NOMO-1 treated with dmso at 0.1 percent for 144 hours (cell line): ENCODE results near the gene SLC12A5.

ENCODE experiments used
- DNase-seq: peaks from one replicate; lab custom pipeline; 2025; ENCODE audit not compliant: unreplicated experiment; lab: John Stamatoyannopoulos, UW

The SLC12A5 gene

DNA sequence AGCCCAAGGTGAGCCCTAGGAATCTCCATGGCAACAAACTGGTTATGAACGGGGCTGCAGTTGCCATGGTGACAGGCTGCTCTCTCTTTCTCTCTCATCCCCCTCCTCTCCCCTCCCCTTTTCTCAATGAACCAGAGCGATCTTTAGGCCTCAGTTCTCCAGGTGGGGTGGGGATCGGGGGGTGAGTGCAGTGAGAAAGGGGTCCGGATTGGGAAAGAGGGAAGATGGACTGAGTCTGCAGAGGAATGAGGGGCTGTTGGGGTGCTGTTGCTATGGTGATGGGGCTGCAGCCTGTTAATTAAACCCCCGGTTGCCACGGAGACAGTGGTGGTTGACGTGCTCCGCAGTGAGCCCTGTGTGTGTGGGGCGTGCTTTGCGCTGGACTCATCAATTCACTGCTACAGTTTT is 3.6 kb upstream of the SLC12A5 start:
- no peak for DNase-seq

DNA sequence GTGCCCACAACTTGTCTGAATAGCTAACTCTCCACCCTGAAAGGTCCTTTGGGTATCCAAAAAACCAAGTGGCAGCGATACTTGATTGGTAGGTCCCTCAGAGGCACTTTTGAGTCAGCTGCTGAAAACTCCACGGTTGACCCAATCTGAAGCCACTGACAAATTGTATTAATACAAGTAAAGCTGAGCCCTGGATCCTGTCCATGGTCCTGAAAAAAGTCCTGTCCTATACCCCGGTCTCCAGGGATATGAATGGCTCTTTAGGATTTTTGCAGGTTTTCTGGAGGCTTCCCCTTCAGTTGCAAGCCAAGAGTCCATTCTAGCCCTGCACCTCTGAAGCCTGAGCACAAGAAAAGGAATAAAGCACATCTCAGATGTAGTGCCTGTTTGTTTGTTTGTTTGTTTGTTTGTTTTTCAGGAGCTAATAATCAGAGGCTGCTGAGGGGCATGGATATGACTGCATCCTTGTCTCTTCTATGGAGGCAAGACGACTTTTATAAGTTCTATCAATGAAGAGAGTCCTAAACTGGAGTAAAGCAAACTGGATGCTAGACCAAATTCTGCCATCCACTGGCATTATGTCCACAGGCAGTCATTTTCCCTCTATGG is 1.7 kb upstream of the SLC12A5 start:
- peak; percentile 5 for DNase-seq

DNA sequence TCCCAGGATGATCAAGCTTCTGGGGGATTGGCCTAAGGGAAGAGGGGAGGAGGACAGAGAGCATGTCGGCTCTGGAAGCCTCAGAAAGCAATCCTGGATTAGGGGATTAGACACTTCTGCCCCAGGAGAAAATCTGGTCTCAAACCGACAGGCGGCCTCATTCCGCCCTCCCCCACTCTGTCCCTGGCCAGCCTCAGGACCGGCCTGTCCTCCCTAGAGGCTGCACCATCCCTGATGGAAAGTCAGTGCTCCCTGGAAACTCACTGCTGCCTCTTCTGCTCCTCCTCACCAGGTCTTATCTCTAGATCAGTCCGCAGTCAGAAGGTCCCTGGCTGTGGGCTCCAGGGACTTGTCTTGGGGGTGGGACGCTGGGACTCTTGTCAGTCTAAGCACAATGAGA is 905 bp upstream of the SLC12A5 start:
- no peak for DNase-seq

DNA sequence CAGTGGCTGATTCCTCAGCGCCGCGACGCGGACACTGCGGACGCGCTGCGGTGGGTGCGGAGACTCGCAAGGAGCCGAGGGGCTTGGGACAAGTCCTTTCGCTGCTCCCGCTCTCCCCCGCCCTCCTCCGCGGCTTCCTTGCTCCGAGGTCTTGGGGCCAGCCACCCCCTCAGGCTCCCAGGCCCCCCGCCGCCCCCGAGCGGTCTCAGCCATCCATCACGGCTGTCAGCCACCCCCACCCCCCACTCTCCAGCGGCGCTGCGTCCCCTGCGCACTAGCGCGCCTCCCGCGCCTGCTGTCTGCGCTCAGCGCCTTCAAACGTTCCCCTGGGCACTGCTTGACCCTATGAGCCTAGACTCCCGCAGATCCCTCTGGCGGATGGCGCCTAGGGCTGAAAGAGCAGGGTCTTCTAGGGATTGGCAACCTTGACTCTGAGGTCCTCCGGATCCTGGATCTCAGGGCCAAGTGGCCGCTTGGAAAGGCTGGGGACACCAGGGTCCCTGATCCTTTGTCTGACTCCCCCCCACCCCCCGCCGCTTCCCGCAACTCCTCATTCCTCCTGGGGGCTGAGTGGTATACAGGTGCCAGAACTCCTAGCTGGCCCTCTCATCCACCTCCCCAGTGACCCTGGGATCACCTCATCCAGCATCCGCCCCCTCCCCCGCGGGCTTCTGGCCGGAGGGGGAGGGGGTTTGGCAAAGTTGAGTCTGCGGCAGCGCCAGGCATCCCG is 1.4 kb downstream of the SLC12A5 start:
- no peak for DNase-seq

DNA sequence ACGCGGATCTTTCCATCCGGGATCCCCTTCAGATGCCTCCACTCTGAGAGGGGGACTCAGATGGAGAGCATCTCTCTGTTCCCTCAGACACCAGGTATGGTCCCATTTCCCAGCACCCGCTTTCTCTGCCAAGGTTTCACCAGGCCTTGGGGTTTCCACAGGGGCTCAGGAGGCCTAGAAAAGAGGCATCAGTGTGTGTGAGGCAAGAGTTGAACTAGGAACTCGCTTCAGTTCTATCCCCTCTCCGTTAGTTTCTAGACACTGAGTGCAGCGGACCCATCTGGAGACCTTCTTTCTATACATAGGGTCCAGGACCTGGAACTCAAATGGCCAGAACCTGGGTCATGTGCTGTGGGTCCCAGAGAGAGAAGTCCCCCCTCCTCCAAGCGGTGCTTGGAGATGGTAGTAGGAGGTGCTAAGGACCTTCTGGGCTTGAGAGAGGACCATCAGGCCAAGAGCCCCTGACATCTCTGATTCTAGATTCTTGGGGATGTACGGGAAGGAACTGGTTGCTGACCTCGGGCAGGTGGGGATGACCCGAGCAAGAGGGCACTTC is 2.1 kb downstream of the SLC12A5 start:
- no peak for DNase-seq

DNA sequence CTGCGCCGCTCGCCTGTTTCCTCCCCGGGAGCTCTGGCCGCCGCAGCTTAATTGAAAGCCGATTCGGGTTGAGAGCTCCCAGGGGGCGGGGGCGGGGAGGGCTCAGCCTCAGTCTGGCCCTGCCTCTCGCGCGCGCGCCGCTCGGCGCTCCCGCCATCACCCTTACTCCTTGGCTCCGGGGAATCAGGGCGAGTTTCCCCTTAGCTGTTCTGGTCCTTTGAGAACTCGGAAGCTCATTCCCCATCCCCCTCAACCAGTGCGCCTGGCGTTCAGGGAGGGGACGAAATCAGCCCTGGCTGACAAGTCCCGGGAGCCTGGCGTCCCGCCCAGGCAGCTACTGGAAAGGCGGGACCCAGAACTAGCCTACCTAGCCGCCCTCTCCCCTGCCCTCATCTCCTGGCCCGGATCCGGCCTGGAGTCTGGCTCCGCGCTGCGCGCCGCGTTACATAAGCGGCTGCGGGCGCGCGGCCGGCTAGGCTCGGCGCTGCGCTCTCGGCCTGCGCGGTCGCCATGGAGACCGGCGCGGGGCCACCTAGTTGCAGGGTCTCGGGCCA is 2.8 kb downstream of the SLC12A5 start:
- DNase-seq: no peak

DNA sequence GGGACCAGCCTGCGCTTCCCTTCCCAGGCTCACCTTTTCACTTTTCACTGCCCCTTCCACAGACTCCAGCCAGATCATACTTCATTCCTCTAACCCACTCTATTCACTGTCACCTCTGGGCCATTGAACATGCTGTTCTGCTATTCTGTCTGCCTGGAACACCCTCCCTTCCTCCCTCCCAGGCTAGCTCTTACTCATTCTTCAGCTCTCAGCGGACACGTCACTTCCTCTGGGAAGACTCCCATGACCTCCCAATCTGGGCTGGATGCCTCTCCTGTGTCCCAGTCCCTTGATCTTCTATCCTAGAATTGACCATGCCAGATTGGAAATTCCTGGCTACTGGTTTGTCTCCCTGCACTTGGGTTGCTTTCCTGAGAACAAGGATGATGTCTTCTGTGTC is 5.0 kb downstream of the SLC12A5 start:
- DNase-seq: no peak

DNA sequence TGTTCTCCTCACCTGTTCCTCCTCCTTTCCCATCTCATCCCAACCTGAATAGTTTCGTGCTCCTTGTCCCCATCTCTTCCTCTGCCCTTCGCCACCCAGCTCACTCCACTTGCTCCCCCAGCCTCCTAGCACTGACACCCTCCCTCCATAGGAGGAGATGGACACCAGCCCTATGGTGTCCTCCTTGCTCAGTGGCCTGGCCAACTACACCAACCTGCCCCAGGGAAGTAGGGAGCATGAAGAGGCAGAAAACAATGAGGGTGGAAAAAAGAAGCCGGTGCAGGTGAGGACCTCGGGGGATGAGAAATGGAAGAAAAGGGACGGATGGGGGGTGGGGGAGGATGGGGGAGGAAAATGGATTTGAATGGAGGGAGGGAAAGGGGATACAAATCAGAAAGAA is 6.2 kb downstream of the SLC12A5 start:
- no peak for DNase-seq

DNA sequence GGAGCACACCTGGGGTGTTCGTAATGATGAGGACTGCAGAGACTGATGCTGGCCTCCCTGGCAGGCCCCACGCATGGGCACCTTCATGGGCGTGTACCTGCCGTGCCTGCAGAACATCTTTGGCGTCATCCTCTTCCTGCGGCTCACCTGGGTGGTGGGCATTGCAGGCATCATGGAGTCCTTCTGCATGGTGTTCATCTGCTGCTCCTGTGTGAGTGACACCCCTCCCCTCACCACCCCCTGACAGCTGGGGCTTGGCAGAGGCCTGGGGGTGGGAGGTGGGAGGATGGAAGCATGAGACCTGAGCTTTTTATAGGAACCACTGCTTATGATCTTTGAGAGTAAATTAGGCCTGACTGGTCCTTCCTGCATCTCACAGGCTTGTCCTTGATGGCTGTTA is 6.7 kb downstream of the SLC12A5 start:
- no peak for DNase-seq

DNA sequence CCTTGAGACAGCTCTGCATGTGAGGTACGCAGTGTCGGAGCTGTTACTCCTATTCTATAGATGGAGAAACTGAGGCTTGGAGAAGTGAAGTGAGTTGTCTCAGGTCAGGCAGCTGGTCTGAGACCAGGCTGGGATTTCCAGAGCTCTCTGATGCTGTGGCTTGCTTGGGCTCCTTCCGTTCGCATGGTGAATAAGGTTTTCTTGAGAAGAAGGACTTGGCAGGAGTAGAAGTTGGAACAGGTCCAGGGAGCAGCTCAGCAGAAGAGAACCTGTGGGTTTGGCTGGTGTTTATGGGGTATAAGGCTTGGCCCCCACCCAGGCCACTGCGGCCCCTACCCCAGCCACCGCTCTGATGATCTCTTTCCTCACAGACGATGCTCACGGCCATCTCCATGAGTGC is 7.4 kb downstream of the SLC12A5 start:
- DNase-seq: no peak

DNA sequence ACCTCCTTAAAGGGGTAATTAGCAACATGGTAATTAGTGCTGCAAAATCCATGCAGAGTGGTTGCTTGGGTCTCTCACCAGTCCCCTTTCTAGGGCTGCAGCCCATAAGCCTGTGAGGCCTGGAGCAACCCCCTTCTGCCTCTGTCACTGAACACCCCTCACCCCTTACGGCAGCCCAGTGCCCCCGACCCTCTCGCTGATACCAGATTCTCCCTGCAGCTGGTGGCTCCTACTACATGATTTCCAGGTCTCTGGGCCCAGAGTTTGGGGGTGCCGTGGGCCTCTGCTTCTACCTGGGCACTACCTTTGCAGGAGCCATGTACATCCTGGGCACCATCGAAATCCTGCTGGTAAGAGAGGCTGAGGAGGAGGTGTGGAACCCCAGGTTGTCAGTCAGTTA is 8.0 kb downstream of the SLC12A5 start:
- no peak for DNase-seq

DNA sequence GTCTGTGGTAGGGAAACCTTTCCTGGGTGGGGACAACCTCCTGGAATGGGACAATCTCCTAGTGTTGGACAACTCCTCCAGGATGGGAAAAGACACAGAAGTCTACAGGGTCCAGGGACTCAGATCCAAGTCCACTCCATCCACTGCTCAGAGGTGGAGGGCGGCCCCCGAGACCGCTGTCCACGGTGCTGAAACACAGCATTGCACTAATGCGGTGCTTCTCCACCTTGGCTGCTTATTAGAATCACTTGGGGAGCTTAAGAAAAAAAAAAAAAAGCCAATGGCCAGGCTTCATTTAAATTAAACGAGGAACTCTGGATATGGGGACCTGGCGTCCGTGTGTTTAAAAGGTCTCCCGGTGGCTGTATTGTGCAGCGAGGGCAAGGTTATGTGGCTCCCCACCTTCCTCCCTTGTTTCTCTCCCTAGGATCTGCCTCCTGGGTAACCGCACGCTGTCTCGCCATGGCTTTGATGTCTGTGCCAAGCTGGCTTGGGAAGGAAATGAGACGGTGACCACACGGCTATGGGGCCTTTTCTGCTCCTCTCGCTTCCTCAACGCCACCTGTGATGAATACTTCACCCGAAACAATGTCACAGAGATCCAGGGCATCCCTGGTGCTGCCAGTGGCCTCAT is 12.0 kb downstream of the SLC12A5 start:
- no peak for DNase-seq

DNA sequence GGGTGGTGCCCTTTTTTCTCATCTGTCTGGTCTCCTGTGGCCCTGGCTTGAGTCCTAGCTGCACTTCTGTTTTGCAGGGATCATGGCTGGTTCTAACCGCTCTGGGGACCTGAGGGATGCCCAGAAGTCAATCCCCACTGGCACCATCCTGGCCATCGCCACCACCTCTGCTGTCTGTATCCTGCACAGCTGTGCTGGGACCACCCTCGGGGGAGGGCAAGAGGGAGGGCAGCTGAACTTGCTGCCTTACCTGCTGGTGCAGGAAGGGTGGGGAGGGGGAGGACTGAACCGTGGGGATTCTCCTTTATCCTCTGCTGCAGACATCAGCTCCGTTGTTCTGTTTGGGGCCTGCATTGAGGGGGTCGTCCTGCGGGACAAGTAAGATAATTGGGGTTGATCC is 14.5 kb downstream of the SLC12A5 start:
- no peak for DNase-seq

DNA sequence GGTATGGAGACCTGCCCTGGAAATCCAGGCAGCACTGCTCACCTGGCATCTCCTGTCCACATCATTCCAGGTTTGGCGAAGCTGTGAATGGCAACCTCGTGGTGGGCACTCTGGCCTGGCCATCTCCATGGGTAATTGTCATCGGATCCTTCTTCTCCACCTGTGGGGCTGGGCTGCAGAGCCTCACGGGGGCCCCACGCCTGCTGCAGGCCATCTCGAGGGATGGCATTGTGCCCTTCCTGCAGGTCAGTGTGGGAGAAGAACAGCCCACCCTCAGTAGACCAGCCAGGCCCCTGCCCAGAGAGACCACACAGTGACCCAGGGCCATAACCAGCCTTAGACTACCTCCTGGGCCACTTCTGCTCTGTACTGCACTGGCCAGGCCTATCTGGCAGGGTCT is 15.9 kb downstream of the SLC12A5 start:
- no peak for DNase-seq

DNA sequence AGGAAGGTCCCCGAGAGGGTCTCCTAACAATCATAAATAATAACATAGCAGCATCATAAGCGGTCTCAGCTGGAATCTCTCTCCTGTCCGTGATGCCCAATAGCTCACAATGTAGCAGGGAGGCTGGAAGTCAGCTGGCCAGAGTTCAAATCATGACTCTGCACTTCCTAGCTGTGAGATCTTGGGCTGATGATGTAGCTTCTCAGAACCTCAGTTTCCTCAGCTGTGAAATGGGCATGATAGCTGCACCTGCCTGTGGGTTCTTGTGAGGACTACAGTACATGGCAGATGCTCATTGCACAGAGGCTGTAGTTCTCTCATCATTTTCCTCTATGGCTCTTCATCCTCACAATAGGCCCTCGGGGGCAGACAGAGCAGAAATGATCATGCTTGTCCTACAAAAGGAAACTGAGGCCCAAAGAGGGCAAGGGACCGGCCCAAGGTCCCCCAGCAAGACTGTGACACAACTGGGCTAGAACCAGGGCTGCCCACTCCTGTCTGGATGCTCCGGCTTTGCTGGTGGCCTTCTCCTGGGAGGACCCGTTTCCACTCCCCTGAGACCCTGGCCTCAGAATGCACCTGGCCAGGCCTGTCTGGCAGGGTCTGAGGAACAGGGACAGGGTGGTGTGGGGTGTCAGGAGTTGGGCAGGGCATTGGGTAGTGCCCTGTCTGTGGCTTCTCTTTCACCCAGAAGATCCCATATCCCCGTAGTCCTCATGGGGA is 17.7 kb downstream of the SLC12A5 start:
- no peak for DNase-seq

DNA sequence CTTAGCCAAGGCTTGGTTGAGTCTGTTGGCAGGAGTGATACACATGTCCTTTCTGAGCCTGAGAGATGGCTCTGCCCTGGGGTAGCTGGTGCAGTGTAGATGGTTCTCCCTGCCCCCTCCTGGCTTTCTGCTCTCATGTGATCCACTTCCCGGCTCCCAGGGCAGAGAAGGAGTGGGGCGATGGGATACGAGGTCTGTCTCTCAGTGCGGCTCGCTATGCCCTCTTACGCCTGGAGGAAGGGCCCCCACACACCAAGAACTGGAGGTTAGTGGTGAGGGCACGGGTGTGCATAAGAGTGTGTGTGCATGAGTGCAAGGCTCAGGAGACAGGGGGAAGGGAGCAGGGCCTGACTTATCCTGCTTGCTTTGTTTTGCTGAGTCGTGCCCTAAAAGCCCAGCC is 18.8 kb downstream of the SLC12A5 start:
- no peak for DNase-seq

DNA sequence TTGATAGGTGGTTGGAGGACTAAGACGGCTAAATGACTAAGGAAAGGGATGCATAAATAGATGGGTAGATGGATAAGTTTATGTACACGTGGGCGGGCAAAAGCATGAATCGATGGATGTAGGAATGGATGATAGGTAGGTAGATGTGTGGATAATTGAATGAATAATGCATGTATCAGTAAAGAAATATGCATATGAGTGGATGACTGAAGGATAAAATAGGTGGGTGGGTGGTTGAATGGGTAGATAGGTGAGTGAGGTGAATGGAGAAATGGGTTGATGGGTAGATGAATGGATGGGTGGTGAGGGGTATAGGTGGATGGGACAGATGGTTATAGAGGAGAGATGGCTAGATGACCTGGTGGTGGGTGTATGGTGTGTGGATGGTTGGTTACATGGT is 20.2 kb downstream of the SLC12A5 start:
- no peak for DNase-seq

DNA sequence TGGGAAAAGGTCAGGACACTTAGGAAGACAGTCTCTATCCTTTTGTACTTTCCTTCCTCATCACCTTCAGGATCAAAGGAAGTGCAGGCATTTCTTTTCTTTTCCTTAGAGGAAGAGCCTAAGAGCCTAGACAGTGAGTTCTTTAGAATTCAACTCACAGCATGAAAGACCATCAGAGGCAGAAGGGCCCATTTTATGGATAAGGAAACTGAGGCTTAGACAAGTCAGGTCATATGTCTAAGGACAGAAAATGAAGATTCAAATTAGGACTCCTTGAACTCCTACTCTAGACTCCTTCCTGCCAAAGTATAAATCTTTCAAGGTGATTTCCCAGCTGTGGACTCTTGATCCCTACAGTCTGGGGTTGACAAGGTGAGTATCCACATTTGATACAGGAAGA is 20.8 kb downstream of the SLC12A5 start:
- no peak for DNase-seq

DNA sequence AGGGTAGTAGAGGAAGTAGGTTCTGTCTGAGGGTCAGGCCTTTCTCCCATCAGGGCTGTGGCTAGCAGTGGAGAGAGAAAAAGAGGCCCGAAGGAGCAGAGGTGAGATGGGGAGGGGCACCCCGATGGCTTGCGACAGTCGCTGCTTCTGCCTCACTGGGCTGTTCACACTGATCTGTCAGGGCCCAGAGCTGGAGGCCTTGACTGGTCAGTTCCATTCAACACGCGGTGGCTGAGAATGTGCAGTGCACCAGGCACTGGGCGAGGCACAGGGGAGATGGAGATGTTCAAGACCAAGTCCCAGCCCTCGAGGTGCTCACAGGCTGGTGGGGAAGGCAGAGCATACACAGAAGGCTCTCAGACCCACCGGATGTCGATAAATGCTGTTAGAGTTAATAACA is 21.4 kb downstream of the SLC12A5 start:
- no peak for DNase-seq

DNA sequence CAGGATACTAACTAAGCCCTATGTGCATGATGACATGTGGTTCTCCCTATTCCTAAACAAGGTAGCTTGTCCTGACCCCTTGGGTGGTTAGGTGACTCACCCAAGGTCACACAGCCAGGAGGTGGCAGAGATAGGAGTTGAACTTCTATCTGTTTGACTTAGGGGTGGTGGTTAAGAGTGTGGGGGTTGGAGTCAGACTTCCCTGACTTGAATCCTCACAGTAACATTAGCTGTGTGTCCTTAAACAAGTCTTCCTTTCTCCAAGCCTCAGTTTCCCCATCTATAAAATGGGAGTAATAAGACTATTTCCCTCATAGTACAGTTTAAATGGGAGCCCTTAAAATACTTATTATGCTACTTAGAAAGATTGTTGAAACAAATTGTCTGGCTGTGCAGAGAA is 21.9 kb downstream of the SLC12A5 start:
- DNase-seq: no peak

DNA sequence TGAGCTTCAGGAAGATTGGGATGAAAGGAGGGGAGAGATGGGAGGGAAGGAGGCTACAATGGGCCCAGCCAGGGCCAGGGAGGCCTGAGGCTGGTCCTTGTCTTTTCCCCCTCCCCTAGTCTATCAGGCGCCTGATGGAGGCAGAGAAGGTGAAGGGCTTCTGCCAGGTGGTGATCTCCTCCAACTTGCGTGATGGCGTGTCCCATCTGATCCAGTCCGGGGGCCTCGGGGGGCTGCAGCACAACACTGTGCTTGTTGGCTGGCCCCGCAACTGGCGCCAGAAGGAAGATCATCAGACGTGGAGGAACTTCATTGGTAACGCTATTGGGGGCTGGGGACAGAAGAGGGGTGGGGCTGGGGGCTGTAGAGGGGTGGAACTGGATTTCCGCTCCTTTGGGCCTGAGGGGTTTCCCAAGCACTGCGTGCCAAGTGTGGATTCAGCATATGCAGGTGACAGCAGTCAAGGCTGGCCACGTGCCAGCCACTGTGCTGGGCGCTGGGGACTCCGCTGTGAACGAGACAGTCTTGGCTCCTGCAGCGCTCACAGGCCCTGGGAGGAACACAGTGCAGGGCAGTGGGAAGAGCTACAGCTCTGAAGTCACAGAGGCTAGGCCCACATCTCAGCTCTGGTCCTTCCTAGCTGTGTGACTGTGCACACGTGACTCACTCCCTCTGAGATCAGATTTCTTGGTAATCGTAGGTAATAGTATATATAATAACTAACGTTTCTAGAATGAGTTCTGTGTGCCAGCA is 22.7 kb downstream of the SLC12A5 start:
- no peak for DNase-seq
